MCF 10A (cell line): ENCODE results near the gene HSD17B3. TPM values are rescaled to one million over a fixed set of nuclear protein-coding genes. Genes with fewer than 3 reads are reported as not detected.

Experiments
- BruUV-seq: library from RNA; stranded (reverse); fragments of 400-500 nt; replicated peaks from 2 replicates; lab custom pipeline; 2021; lab: Mats Ljungman, UMichigan
- CTCF ChIA-PET: fragments of 300-600 bp; sonication (Branson Sonifier 250); formaldehyde crosslinking; extraction: SDS; loops from one replicate; lab custom pipeline; 2021; ENCODE audit warnings: antibody characterized with exemption, inconsistent platforms; lab: Yijun Ruan, JAX
- POLR2A ChIA-PET: fragments of 300-600, 350-650 bp; sonication (Branson Sonifier 250); formaldehyde crosslinking; extraction: SDS; loops from one replicate; lab custom pipeline; 2020; ENCODE audit warnings: antibody characterized with exemption, inconsistent platforms; lab: Yijun Ruan, JAX
- DNase-seq: peaks from one replicate; pipeline ENCODE4 v3.0.0-alpha.2; 2018; ENCODE audit not compliant: unreplicated experiment
- H3K27ac Mint-ChIP-seq: one replicate; pipeline ENCODE4 v1.8.0; 2022; ENCODE audit warnings: mild to moderate bottlenecking, low read depth, mixed read lengths; ENCODE audit not compliant: unreplicated experiment
- H3K27me3 Mint-ChIP-seq: one replicate; pipeline ENCODE4 v1.8.0; 2022; ENCODE audit warnings: mixed read lengths; ENCODE audit not compliant: insufficient read depth, unreplicated experiment
- H3K36me3 Mint-ChIP-seq: one replicate; pipeline ENCODE4 v1.8.0; 2022; ENCODE audit warnings: mild to moderate bottlenecking, moderate library complexity, mixed read lengths; ENCODE audit not compliant: insufficient read depth, unreplicated experiment
- H3K4me1 Mint-ChIP-seq: one replicate; pipeline ENCODE4 v1.8.0; 2022; ENCODE audit warnings: mixed read lengths; ENCODE audit not compliant: insufficient read depth, unreplicated experiment
- H3K4me3 Mint-ChIP-seq: one replicate; pipeline ENCODE4 v1.8.0; 2022; ENCODE audit warnings: mild to moderate bottlenecking, moderate library complexity, mixed read lengths; ENCODE audit not compliant: unreplicated experiment
- H3K9me3 Mint-ChIP-seq: one replicate; pipeline ENCODE4 v1.8.0; 2022; ENCODE audit warnings: mixed read lengths; ENCODE audit not compliant: unreplicated experiment
- intact Hi-C: fragments of 100-400 bp; cut with micrococcal nuclease; formaldehyde crosslinking; loops from 2 replicates; pipeline ENCODE4 v1.14.1; 2022
- total RNA-seq: library from RNA; stranded (reverse); gene quantifications from 2 replicates; pipeline ENCODE4 v1.2.3, GENCODE V29; 2022
- TF ChIP-seq, protein P1 (sequence below): fragments of 200-600 bp; IDR thresholded peaks from one replicate; pipeline ENCODE4 v1.8.0; 2022; ENCODE audit warnings: antibody characterized with exemption, mild to moderate bottlenecking; ENCODE audit not compliant: unreplicated experiment

The HSD17B3 gene
- total RNA-seq, 1 experiment from 2014 or later: not detected

DNA sequence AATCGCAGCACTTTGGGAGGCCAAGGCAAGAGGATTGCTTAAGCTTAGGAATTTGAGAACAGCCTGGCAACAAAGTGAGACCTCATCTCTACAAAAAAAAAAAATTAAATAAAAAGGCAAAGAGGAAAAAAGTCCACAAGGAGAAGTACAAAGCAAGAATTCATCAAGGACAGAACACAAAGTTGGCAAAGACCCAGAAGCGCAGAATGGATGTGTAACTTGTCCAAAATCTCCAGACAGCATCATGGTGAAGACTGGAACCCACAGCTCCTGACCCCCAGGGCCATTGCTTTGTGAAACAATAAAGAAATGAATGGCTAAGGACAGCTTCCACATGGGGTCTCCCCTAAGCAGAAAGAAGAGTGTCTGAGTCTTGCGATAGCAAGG, 7.8 kb downstream of the HSD17B3 start:
- TF ChIP-seq, protein P1, sequence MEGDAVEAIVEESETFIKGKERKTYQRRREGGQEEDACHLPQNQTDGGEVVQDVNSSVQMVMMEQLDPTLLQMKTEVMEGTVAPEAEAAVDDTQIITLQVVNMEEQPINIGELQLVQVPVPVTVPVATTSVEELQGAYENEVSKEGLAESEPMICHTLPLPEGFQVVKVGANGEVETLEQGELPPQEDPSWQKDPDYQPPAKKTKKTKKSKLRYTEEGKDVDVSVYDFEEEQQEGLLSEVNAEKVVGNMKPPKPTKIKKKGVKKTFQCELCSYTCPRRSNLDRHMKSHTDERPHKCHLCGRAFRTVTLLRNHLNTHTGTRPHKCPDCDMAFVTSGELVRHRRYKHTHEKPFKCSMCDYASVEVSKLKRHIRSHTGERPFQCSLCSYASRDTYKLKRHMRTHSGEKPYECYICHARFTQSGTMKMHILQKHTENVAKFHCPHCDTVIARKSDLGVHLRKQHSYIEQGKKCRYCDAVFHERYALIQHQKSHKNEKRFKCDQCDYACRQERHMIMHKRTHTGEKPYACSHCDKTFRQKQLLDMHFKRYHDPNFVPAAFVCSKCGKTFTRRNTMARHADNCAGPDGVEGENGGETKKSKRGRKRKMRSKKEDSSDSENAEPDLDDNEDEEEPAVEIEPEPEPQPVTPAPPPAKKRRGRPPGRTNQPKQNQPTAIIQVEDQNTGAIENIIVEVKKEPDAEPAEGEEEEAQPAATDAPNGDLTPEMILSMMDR: no peak
- BruUV-seq: no TSS peak
- no peak overlapping the region for H3K27ac Mint-ChIP-seq
- intact Hi-C loops: no loop called here
- no peaks in the 10 kb centered on the region for H3K36me3 Mint-ChIP-seq
- no peaks in the 10 kb centered on the region for H3K9me3 Mint-ChIP-seq
- H3K4me1 Mint-ChIP-seq: no peaks in the 10 kb centered on the region
- no peak for DNase-seq
- POLR2A ChIA-PET: no interaction called here
- no peaks in the 10 kb centered on the region for H3K27me3 Mint-ChIP-seq
- no peak overlapping the region for H3K4me3 Mint-ChIP-seq
- CTCF ChIA-PET: interaction anchor here (0.6 to 1.8 kb wide), 5 partner anchors 21 to 493 kb away, joined by 3 to 7 read pairs (median 4); no protein-coding TSS in a partner anchor

DNA sequence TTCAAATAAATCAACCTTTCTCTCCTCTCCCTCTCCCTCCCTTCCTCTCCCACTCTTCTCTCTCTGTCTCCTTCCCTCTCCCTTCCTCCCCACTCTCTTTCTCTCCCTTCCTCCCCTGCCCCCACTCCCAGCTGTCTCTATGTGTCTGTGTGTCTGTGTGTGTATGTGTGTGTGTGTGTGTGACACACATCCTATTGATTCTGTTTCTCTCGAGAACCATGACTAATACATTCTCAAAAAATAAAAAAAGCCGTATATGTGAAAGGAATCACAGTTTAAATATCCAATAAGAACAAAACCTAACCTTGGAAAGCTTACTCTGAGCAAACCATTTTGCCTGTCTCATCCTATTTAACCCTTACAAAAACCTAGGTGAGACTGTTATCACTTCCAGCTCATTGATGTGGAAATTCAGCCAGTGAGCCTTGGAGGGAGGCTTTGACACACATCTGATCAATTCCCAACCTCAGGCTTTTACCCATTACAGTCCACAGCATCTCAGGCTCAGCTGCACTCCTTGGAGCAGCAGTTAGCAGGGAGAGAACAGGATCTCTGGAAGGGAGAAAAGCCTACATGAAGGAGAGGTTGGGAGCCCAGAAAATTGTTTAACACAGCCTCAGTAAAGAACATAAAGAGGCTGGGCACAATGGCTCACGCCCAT, 8.3 kb downstream of the HSD17B3 start:
- H3K4me3 Mint-ChIP-seq: no peak overlapping the region
- TF ChIP-seq, protein P1: no peak
- no peaks in the 10 kb centered on the region for H3K27me3 Mint-ChIP-seq
- H3K27ac Mint-ChIP-seq: no peak overlapping the region
- no peaks in the 10 kb centered on the region for H3K9me3 Mint-ChIP-seq
- intact Hi-C loops: no loop called here
- BruUV-seq: no TSS peak
- DNase-seq: no peak
- ChIA-PET POLR2A (no interaction called here), CTCF (interaction anchor here (0.6 to 1.8 kb wide), 4 partner anchors 22 to 492 kb away, joined by 3 to 7 read pairs (median 4); no protein-coding TSS in a partner anchor)
- no peaks in the 10 kb centered on the region for H3K4me1 Mint-ChIP-seq
- H3K36me3 Mint-ChIP-seq: no peaks in the 10 kb centered on the region

DNA sequence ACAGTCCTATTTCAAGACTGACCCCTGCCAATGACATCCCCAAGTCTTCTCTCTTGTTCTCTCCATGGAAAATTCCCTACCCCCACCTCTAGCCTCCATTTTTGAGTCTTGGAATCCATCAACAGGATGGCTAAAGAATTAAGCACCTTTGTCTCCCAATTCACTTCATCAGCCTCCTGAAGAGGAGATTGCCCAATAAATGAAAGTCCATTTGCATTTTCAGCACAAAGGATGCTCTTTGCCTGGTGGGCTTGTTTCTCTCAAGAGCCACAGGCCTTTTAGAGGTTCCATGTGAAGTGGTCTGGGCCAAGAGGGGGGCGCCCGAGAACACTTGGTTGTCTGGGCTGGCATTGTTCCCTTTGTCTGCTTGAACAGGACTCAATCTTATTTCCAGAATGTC, 12.6 kb downstream of the HSD17B3 start:
- no peaks in the 10 kb centered on the region for H3K4me1 Mint-ChIP-seq
- TF ChIP-seq, protein P1: no peak
- BruUV-seq: no TSS peak
- no peaks in the 10 kb centered on the region for H3K36me3 Mint-ChIP-seq
- DNase-seq: no peak
- ChIA-PET CTCF (interaction anchor here (0.6 kb wide), 1 partner anchor 1149 kb away, joined by 4 read pairs; no protein-coding TSS in a partner anchor), POLR2A (interaction anchor here (0.6 kb wide), 1 partner anchor 489 kb away, joined by 3 read pairs; no protein-coding TSS in a partner anchor)
- intact Hi-C loops: no loop called here
- no peak overlapping the region for H3K4me3 Mint-ChIP-seq
- no peaks in the 10 kb centered on the region for H3K27me3 Mint-ChIP-seq
- H3K9me3 Mint-ChIP-seq: no peaks in the 10 kb centered on the region
- H3K27ac Mint-ChIP-seq: no peak overlapping the region

DNA sequence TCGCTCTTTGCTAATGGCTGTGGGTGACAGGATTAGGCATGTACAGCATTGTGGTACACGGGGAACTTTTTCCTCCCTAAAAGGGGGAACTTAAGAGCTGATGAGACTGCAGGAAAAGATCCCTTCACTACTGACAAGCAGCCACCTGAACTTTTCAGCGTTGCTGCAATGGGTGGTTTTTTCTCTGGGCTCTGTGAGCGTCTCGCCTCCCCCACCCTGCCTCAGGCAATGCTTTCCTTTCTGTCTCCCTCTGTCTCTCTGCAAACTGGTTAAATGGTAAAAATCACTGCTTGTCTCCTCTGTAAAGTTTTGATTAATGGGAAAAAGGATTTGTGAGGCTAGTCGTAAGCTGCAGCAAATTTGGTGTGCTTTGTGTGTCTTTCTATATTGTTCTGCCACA, 20.3 kb downstream of the HSD17B3 start:
- no peaks in the 10 kb centered on the region for H3K27me3 Mint-ChIP-seq
- TF ChIP-seq, protein P1: no peak
- H3K27ac Mint-ChIP-seq: no peak overlapping the region
- no peak overlapping the region for H3K4me3 Mint-ChIP-seq
- ChIA-PET POLR2A (interaction anchor here (0.6 to 1.2 kb wide), 2 partner anchors 26 to 49 kb away, joined by 3 to 4 read pairs; no protein-coding TSS in a partner anchor), CTCF (no interaction called here)
- intact Hi-C loops: no loop called here
- no peak for DNase-seq
- no peaks in the 10 kb centered on the region for H3K9me3 Mint-ChIP-seq
- no peaks in the 10 kb centered on the region for H3K4me1 Mint-ChIP-seq
- BruUV-seq: no TSS peak
- no peaks in the 10 kb centered on the region for H3K36me3 Mint-ChIP-seq
